Measurements from ENCODE around the gene YJEFN3. TPM values are rescaled to one million over a fixed set of nuclear protein-coding genes. Genes with fewer than 3 reads are reported as not detected.

The YJEFN3 gene
- polyA plus RNA-seq, 6 donors from 2014 or later, result 0.17 TPM; not detected in 4

GRCh38 chr19:19541616-19542015 is 12.9 kb downstream of the YJEFN3 start:
- Mint-ChIP-seq H3K36me3 (no peaks in the 10 kb centered on the region), H3K27me3 (peaks cover 14 to 65% (median 44%) of the 10 kb centered on the region in 3 donors), H3K9me3 (peaks cover 0 to 4% (median 0%) of the 10 kb centered on the region in 7 donors), H3K4me3 (peak overlapping the region in 6 of 8 donors; percentile 30 to 76 (median 43)), H3K27ac (no peak overlapping the region), H3K4me1 (peaks cover 26 to 34% (median 32%) of the 10 kb centered on the region in 3 donors)
- DNase-seq (no peak), ATAC-seq (ENCODE audit: low read depth in 2 of 2) (no peak)

GRCh38 chr19:19542507-19542906 is 13.8 kb downstream of the YJEFN3 start:
- no peak for DNase-seq
- peaks cover 22 to 30% (median 29%) of the 10 kb centered on the region in 3 donors for H3K4me1 Mint-ChIP-seq
- H3K4me3 Mint-ChIP-seq, result peak overlapping the region in 1 of 8 donors; percentile 64
- ATAC-seq (ENCODE audit: low read depth in 2 of 2), result no peak
- peaks cover 0 to 3% (median 0%) of the 10 kb centered on the region in 7 donors for H3K9me3 Mint-ChIP-seq
- H3K27me3 Mint-ChIP-seq, result peaks cover 11 to 63% (median 38%) of the 10 kb centered on the region in 3 donors
- no peaks in the 10 kb centered on the region for H3K36me3 Mint-ChIP-seq
- H3K27ac Mint-ChIP-seq, result no peak overlapping the region

GRCh38 chr19:19543101-19543500 is 14.4 kb downstream of the YJEFN3 start:
- DNase-seq (no peak), ATAC-seq (ENCODE audit: low read depth in 2 of 2) (no peak)
- Mint-ChIP-seq H3K36me3 (no peaks in the 10 kb centered on the region), H3K4me3 (peak overlapping the region in 1 of 8 donors; percentile 59), H3K4me1 (peaks cover 22 to 26% (median 26%) of the 10 kb centered on the region in 3 donors), H3K9me3 (peaks cover 0 to 2% (median 0%) of the 10 kb centered on the region in 7 donors), H3K27me3 (peaks cover 11 to 59% (median 38%) of the 10 kb centered on the region in 3 donors), H3K27ac (no peak overlapping the region)

- DNase-seq, result no peak
- no peak overlapping the region for H3K27ac Mint-ChIP-seq
- H3K27me3 Mint-ChIP-seq, result peaks cover 10 to 58% (median 35%) of the 10 kb centered on the region in 3 donors
- no peak overlapping the region for H3K4me3 Mint-ChIP-seq
- no peaks in the 10 kb centered on the region for H3K36me3 Mint-ChIP-seq
- peaks cover 0 to 2% (median 0%) of the 10 kb centered on the region in 7 donors for H3K9me3 Mint-ChIP-seq
- ATAC-seq (ENCODE audit: low read depth in 2 of 2), result no peak
- peaks cover 19 to 23% (median 23%) of the 10 kb centered on the region in 3 donors for H3K4me1 Mint-ChIP-seq
These were observed 14.9 kb downstream of the YJEFN3 start for GRCh38 chr19:19543640-19544039.

- Mint-ChIP-seq H3K4me1 (peaks cover 12 to 18% (median 17%) of the 10 kb centered on the region in 3 donors), H3K36me3 (no peaks in the 10 kb centered on the region), H3K27ac (no peak overlapping the region), H3K4me3 (no peak overlapping the region), H3K9me3 (peaks cover 0 to 3% (median 0%) of the 10 kb centered on the region in 7 donors), H3K27me3 (peaks cover 9 to 59% (median 35%) of the 10 kb centered on the region in 3 donors)
- DNase-seq (no peak), ATAC-seq (ENCODE audit: low read depth in 2 of 2) (no peak)
These were observed 15.7 kb downstream of the YJEFN3 start for GRCh38 chr19:19544257-19544953.

- no peak overlapping the region for H3K4me3 Mint-ChIP-seq
- ATAC-seq (ENCODE audit: low read depth in 2 of 2), result no peak
- peaks cover 9 to 18% (median 12%) of the 10 kb centered on the region in 3 donors for H3K4me1 Mint-ChIP-seq
- peaks cover 9 to 60% (median 37%) of the 10 kb centered on the region in 3 donors for H3K27me3 Mint-ChIP-seq
- H3K36me3 Mint-ChIP-seq, result no peaks in the 10 kb centered on the region
- H3K9me3 Mint-ChIP-seq, result peaks cover 0 to 4% (median 0%) of the 10 kb centered on the region in 7 donors
- no peak for DNase-seq
- no peak overlapping the region for H3K27ac Mint-ChIP-seq
These were observed 16.4 kb downstream of the YJEFN3 start for GRCh38 chr19:19544954-19545591.

- peaks cover 0 to 3% (median 0%) of the 10 kb centered on the region in 7 donors for H3K9me3 Mint-ChIP-seq
- H3K27ac Mint-ChIP-seq, result no peak overlapping the region
- peaks cover 5 to 16% (median 8%) of the 10 kb centered on the region in 3 donors for H3K4me1 Mint-ChIP-seq
- peaks cover 9 to 59% (median 37%) of the 10 kb centered on the region in 3 donors for H3K27me3 Mint-ChIP-seq
- ATAC-seq (ENCODE audit: low read depth in 2 of 2) (no peak), DNase-seq (no peak)
- H3K4me3 Mint-ChIP-seq, result no peak overlapping the region
- no peaks in the 10 kb centered on the region for H3K36me3 Mint-ChIP-seq
These were observed 17.0 kb downstream of the YJEFN3 start for GRCh38 chr19:19545707-19546106.

- H3K36me3 Mint-ChIP-seq, result no peaks in the 10 kb centered on the region
- DNase-seq (no peak), ATAC-seq (ENCODE audit: low read depth in 2 of 2) (no peak)
- peaks cover 9 to 48% (median 27%) of the 10 kb centered on the region in 3 donors for H3K27me3 Mint-ChIP-seq
- no peak overlapping the region for H3K4me3 Mint-ChIP-seq
- H3K9me3 Mint-ChIP-seq, result peaks cover 0 to 3% (median 0%) of the 10 kb centered on the region in 7 donors
- H3K27ac Mint-ChIP-seq, result no peak overlapping the region
- H3K4me1 Mint-ChIP-seq, result peaks cover 0 to 7% (median 0%) of the 10 kb centered on the region in 3 donors
These were observed 18.0 kb downstream of the YJEFN3 start for GRCh38 chr19:19546751-19547162.

- Mint-ChIP-seq H3K27me3 (peaks cover 4 to 38% (median 17%) of the 10 kb centered on the region in 3 donors), H3K36me3 (no peaks in the 10 kb centered on the region), H3K4me3 (no peak overlapping the region), H3K27ac (no peak overlapping the region), H3K9me3 (peaks cover 0 to 3% (median 0%) of the 10 kb centered on the region in 7 donors), H3K4me1 (no peaks in the 10 kb centered on the region)
- ATAC-seq (ENCODE audit: low read depth in 2 of 2) (no peak), DNase-seq (no peak)
These were observed 19.1 kb downstream of the YJEFN3 start for GRCh38 chr19:19547674-19548336.

- Mint-ChIP-seq H3K27ac (peak overlapping the region in 1 of 6 donors; percentile 26), H3K4me3 (no peak overlapping the region), H3K27me3 (peaks cover 4 to 25% (median 15%) of the 10 kb centered on the region in 3 donors), H3K4me1 (no peaks in the 10 kb centered on the region), H3K36me3 (no peaks in the 10 kb centered on the region), H3K9me3 (peaks cover 0 to 3% (median 0%) of the 10 kb centered on the region in 7 donors)
- no peak for DNase-seq
- no peak for ATAC-seq (ENCODE audit: low read depth in 2 of 2)
These were observed 20.4 kb downstream of the YJEFN3 start for GRCh38 chr19:19548915-19549759.

- no peaks in the 10 kb centered on the region for H3K36me3 Mint-ChIP-seq
- H3K27me3 Mint-ChIP-seq, result peaks cover 4 to 31% (median 15%) of the 10 kb centered on the region in 3 donors
- ATAC-seq (ENCODE audit: low read depth in 2 of 2) (no peak), DNase-seq (no peak)
- H3K4me1 Mint-ChIP-seq, result peaks cover 0 to 2% (median 0%) of the 10 kb centered on the region in 3 donors
- H3K4me3 Mint-ChIP-seq, result no peak overlapping the region
- H3K27ac Mint-ChIP-seq, result no peak overlapping the region
- H3K9me3 Mint-ChIP-seq, result peaks cover 0 to 3% (median 0%) of the 10 kb centered on the region in 7 donors
These were observed 21.2 kb downstream of the YJEFN3 start for GRCh38 chr19:19549804-19550464.

GRCh38 chr19:19550485-19550929 is 21.8 kb downstream of the YJEFN3 start:
- no peak for DNase-seq
- Mint-ChIP-seq H3K36me3 (no peaks in the 10 kb centered on the region), H3K9me3 (peaks cover 0 to 3% (median 0%) of the 10 kb centered on the region in 7 donors), H3K27me3 (peaks cover 4 to 31% (median 15%) of the 10 kb centered on the region in 3 donors), H3K27ac (no peak overlapping the region), H3K4me3 (no peak overlapping the region), H3K4me1 (peaks cover 0 to 2% (median 0%) of the 10 kb centered on the region in 3 donors)
- ATAC-seq (ENCODE audit: low read depth in 2 of 2), result no peak

Measured in naive B cell (primary cell).